AG09319 (cell line): ENCODE results near the gene ITGB7.

Experiments
- DNase-seq: peaks from one replicate; pipeline ENCODE4 v3.0.0-alpha.2; 2010; ENCODE audit warnings: low read depth; ENCODE audit errors: extremely low read depth
- CTCF ChIP-seq: IDR thresholded peaks from 2 replicates; pipeline ENCODE4 v1.5.1; 2011; ENCODE audit warnings: low read depth, mild to moderate bottlenecking, inconsistent platforms, low read length, moderate library complexity

ITGB7 gene

GRCh38 chr12:53215497-53215896, 8.4 kb upstream of the ITGB7 start:
- no peak for DNase-seq
- TF ChIP-seq CTCF: no peak

- DNase-seq: no peak
- no peak for TF ChIP-seq CTCF
Measured at GRCh38 chr12:53214687-53215455, 7.8 kb upstream of the ITGB7 start.

GRCh38 chr12:53214221-53214620, 7.2 kb upstream of the ITGB7 start:
- DNase-seq: no peak

GRCh38 chr12:53213348-53213747, 6.3 kb upstream of the ITGB7 start:
- no peak for DNase-seq
- TF ChIP-seq CTCF: peak; percentile 90

More at GRCh38 chr12:53214221-53214620, 7.2 kb upstream of the ITGB7 start:
- no peak for TF ChIP-seq CTCF

GRCh38 chr12:53212931-53213330, 5.9 kb upstream of the ITGB7 start:
- TF ChIP-seq CTCF: no peak
- DNase-seq: no peak

- peak; percentile 30 for TF ChIP-seq CTCF
- DNase-seq: no peak
Measured at GRCh38 chr12:53211476-53212381, 4.7 kb upstream of the ITGB7 start.

- TF ChIP-seq CTCF: no peak
- DNase-seq: no peak
Measured at GRCh38 chr12:53210843-53211242, 3.8 kb upstream of the ITGB7 start.
